Measurements from ENCODE around the gene CCL28. TPM values are rescaled to one million over a fixed set of nuclear protein-coding genes. Genes with fewer than 3 reads are reported as not detected.
"Not testable (repeated sequence)": the region's sequence is repeated elsewhere in the genome, so short reads cannot be mapped to it uniquely, and the experiment has no call there.

The CCL28 gene
- total RNA-seq, 4 donors from 2014 or later, result 21.5 to 44.7 (median 32.7) TPM

- peak; percentile 30 to 46 for DNase-seq
- Histone ChIP-seq H3K36me3 (no peaks in the 10 kb centered on the region), H3K27ac (peak overlapping the region; percentile 84 to 93 (median 91)), H3K4me3 (replicated peaks in 1 of 3) (no peak overlapping the region), H3K9me3 (no peaks in the 10 kb centered on the region), H3K4me1 (peaks cover 49 to 52% of the 10 kb centered on the region in 2 donors), H3K27me3 (no peaks in the 10 kb centered on the region)
- intact Hi-C loops (cut with DNase I), result no loop called here
- WGBS, 2 donors, result 61% methylated on average over 3 of the region's 3 CpGs
- no peak for TF ChIP-seq POLR2A (IDR thresholded peaks at IDR 0.05)
- TF ChIP-seq, protein P1, sequence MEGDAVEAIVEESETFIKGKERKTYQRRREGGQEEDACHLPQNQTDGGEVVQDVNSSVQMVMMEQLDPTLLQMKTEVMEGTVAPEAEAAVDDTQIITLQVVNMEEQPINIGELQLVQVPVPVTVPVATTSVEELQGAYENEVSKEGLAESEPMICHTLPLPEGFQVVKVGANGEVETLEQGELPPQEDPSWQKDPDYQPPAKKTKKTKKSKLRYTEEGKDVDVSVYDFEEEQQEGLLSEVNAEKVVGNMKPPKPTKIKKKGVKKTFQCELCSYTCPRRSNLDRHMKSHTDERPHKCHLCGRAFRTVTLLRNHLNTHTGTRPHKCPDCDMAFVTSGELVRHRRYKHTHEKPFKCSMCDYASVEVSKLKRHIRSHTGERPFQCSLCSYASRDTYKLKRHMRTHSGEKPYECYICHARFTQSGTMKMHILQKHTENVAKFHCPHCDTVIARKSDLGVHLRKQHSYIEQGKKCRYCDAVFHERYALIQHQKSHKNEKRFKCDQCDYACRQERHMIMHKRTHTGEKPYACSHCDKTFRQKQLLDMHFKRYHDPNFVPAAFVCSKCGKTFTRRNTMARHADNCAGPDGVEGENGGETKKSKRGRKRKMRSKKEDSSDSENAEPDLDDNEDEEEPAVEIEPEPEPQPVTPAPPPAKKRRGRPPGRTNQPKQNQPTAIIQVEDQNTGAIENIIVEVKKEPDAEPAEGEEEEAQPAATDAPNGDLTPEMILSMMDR (IDR thresholded peaks at IDR 0.05), result no peak
Measured at GRCh38 chr5:43411495-43411894, 696 bp downstream of the CCL28 start.

GRCh38 chr5:43410414-43410813, 1.8 kb downstream of the CCL28 start:
- H3K4me3 ChIP-seq (replicated peaks in 1 of 3), result no peak overlapping the region
- WGBS, 2 donors, result 38 to 56% methylated on average over 7 of the region's 7 CpGs
- no peaks in the 10 kb centered on the region for H3K36me3 ChIP-seq
- H3K27ac ChIP-seq, result peak overlapping the region; percentile 84 to 93 (median 91)
- no peaks in the 10 kb centered on the region for H3K9me3 ChIP-seq
- intact Hi-C loops (cut with DNase I), result no loop called here
- no peaks in the 10 kb centered on the region for H3K27me3 ChIP-seq
- H3K4me1 ChIP-seq, result peaks cover 40 to 52% of the 10 kb centered on the region in 2 donors
- no peak for DNase-seq
- TF ChIP-seq POLR2A (IDR thresholded peaks at IDR 0.05), result no peak
- TF ChIP-seq, protein P1 (IDR thresholded peaks at IDR 0.05), result no peak

GRCh38 chr5:43409809-43410271, 2.4 kb downstream of the CCL28 start:
- peaks cover 40 to 52% of the 10 kb centered on the region in 2 donors for H3K4me1 ChIP-seq
- 20 to 26% methylated on average over 2 of the region's 2 CpGs for WGBS, 2 donors
- H3K27me3 ChIP-seq, result no peaks in the 10 kb centered on the region
- intact Hi-C loops (cut with DNase I), result no loop called here
- no peaks in the 10 kb centered on the region for H3K36me3 ChIP-seq
- H3K4me3 ChIP-seq (replicated peaks in 1 of 3), result no peak overlapping the region
- peak overlapping the region; percentile 81 to 93 (median 91) for H3K27ac ChIP-seq
- TF ChIP-seq, protein P1 (IDR thresholded peaks at IDR 0.05), result no peak
- TF ChIP-seq POLR2A (IDR thresholded peaks at IDR 0.05), result no peak
- DNase-seq, result peak; percentile 92
- no peaks in the 10 kb centered on the region for H3K9me3 ChIP-seq

- not testable (repeated sequence) for H3K27ac ChIP-seq
- 95 to 96% methylated on average over 16 of the region's 16 CpGs for WGBS, 2 donors
Measured at GRCh38 chr5:43402524-43403066, 9.6 kb downstream of the CCL28 start.

DNA sequence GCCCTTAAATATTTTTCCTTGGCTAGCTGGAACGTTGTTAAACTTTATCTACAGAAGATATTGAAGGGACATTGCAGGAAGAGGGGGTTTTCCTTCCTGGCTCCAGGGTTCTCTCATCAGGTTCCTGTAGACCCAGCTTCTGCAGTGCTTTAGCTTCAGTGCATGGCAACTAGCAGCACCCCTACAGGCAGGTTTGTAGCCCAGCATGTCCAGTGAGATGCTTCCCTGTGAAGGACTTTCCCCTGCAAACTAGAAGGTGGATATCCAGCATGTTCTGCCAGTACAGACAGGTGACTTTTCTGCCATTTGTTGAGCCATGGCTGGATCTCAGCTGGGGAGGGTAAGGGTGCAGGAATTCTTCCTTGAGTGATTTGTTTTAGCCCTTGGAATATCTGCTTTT, 10.4 kb downstream of the CCL28 start:
- Histone ChIP-seq H3K27me3 (no peaks in the 10 kb centered on the region), H3K4me3 (replicated peaks in 1 of 3) (no peak overlapping the region), H3K4me1 (no peaks in the 10 kb centered on the region), H3K9me3 (no peaks in the 10 kb centered on the region), H3K27ac (no peak overlapping the region), H3K36me3 (no peaks in the 10 kb centered on the region)
- TF ChIP-seq, protein P1 (IDR thresholded peaks at IDR 0.05), result peak in 1 of 6 experiments; percentile 13
- no peak for TF ChIP-seq POLR2A (IDR thresholded peaks at IDR 0.05)
- DNase-seq, result no peak
- 72 to 79% methylated on average over 1 of the region's 1 CpG for WGBS, 2 donors
- intact Hi-C loops (cut with DNase I), result no loop called here

More at GRCh38 chr5:43402524-43403066, 9.6 kb downstream of the CCL28 start:
- intact Hi-C loops (cut with DNase I); H3K4me1 ChIP-seq; H3K36me3 ChIP-seq; DNase-seq; H3K27me3 ChIP-seq; H3K4me3 ChIP-seq (replicated peaks in 1 of 3); H3K9me3 ChIP-seq: not testable (repeated sequence)
